ENCODE results near the gene PURB.
"Not testable (repeated sequence)": the region's sequence is repeated elsewhere in the genome, so short reads cannot be mapped to it uniquely, and the experiment has no call there.

PURB gene

GRCh38 chr7:44891372-44891771 is 6.0 kb upstream of the PURB start:
- no peak for DNase-seq

GRCh38 chr7:44889086-44889781 is 3.9 kb upstream of the PURB start:
- no peak for DNase-seq

- no peak for DNase-seq
Observed at GRCh38 chr7:44887293-44887692, 2.0 kb upstream of the PURB start.

- DNase-seq, result peak; percentile 36
Observed at GRCh38 chr7:44884621-44885393, 523 bp downstream of the PURB start.

- DNase-seq, result no peak
Observed at GRCh38 chr7:44883961-44884620, 1.2 kb downstream of the PURB start.

GRCh38 chr7:44882899-44883298 is 2.4 kb downstream of the PURB start:
- no peak for DNase-seq

GRCh38 chr7:44881610-44882009 is 3.7 kb downstream of the PURB start:
- DNase-seq, result no peak

GRCh38 chr7:44881066-44881600 is 4.2 kb downstream of the PURB start:
- DNase-seq, result no peak

- DNase-seq, result no peak
Observed at GRCh38 chr7:44880317-44881018, 4.9 kb downstream of the PURB start.

GRCh38 chr7:44876393-44876792 is 8.9 kb downstream of the PURB start:
- DNase-seq, result no peak

- DNase-seq, result no peak
Observed at GRCh38 chr7:44875241-44875640, 10.1 kb downstream of the PURB start.

- DNase-seq, result no peak
Observed at GRCh38 chr7:44872787-44873186, 12.5 kb downstream of the PURB start.

GRCh38 chr7:44871918-44872317 is 13.4 kb downstream of the PURB start:
- DNase-seq, result not testable (repeated sequence)

GRCh38 chr7:44870780-44871179 is 14.6 kb downstream of the PURB start:
- not testable (repeated sequence) for DNase-seq

- DNase-seq, result not testable (repeated sequence)
Observed at GRCh38 chr7:44870336-44870735, 15.0 kb downstream of the PURB start.

- peak; percentile 15 for DNase-seq
Observed at GRCh38 chr7:44867073-44867995, 18.0 kb downstream of the PURB start.

GRCh38 chr7:44861949-44862348 is 23.4 kb downstream of the PURB start:
- not testable (repeated sequence) for DNase-seq

GRCh38 chr7:44858161-44858560 is 27.2 kb downstream of the PURB start:
- DNase-seq, result no peak

GRCh38 chr7:44854644-44855364 is 30.5 kb downstream of the PURB start:
- no peak for DNase-seq

GRCh38 chr7:44853391-44853790 is 31.9 kb downstream of the PURB start:
- DNase-seq, result no peak

- no peak for DNase-seq
Observed at GRCh38 chr7:44852590-44852989, 32.7 kb downstream of the PURB start.
